WERI-Rb-1 (cell line): ENCODE measurements around the gene PPARA.
A peak's percentile ranks its signal among the peaks of the same experiment; 100 is the strongest.

ENCODE experiments used
- DNase-seq: peaks from one replicate; pipeline ENCODE4 v3.0.0-alpha.2; 2020
- H3K27ac ChIP-seq: fragments of 250-450 bp; sonication (Bioruptor Pico); 2 replicates; pipeline ENCODE4 v1.5.1; 2020; ENCODE audit warnings: mild to moderate bottlenecking, moderate library complexity
- H3K27me3 ChIP-seq: fragments of 250-450 bp; sonication (Bioruptor Pico); 2 replicates; pipeline ENCODE4 v1.5.1; 2021; ENCODE audit warnings: mild to moderate bottlenecking, low read depth, moderate library complexity; ENCODE audit not compliant: insufficient read depth, severe bottlenecking
- H3K36me3 ChIP-seq: fragments of 250-450 bp; sonication (Bioruptor Pico); 2 replicates; pipeline ENCODE4 v1.5.1; 2020; ENCODE audit warnings: mild to moderate bottlenecking, moderate library complexity
- H3K4me3 ChIP-seq: 2 replicates; pipeline ENCODE4 v1.5.1; 2011; ENCODE audit warnings: low read depth, mild to moderate bottlenecking, control low read depth, low read length
- H3K9me3 ChIP-seq: fragments of 250-450 bp; sonication (Bioruptor Pico); 2 replicates; pipeline ENCODE4 v1.5.1; 2021; ENCODE audit warnings: mild to moderate bottlenecking, moderate library complexity; ENCODE audit not compliant: severe bottlenecking
- TF ChIP-seq, protein P1 (sequence below): IDR thresholded peaks from 2 replicates; pipeline ENCODE4 v1.5.1; 2011; ENCODE audit warnings: low read depth, mild to moderate bottlenecking, control low read depth, inconsistent platforms, low read length

PPARA gene

DNA sequence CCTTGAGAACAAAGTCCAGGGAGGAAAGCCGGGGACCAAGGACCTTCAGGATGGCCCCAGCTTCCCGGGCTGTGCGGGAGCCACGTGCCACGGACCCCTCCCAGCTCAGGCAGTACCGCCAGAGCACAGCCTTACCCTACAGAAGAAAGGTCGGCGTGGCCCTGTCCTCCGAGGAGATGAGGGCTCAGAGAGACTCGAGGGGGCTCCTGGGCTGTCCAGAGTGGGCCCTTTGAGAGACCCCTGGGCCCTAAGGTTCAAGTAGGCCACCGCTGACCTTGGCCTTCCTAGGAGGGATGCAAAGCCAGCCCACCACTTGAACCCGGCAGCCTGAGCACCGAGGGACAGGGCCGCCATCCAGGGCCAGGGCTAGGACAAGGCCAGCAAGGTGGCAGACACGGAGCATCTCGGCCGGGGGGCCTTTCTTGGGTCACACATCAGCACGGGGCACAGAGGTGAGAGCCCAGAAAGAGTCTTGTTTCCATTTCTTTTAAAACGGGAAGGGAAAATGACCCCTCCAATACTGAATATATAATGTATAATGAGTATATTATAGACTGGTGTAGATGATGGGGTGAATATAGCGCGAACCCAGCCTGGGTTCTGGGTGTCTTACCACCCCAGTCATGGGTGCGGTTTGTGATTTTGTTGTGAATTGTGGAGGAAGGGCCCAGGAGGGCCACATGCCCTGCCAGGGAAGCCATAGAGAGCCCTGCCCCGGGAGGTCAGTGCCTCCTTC lies 34.4 kb upstream of the PPARA start:
- no peak overlapping the region for H3K4me3 ChIP-seq
- H3K9me3 ChIP-seq: no peaks in the 10 kb centered on the region
- no peak for DNase-seq
- H3K27me3 ChIP-seq: no peaks in the 10 kb centered on the region
- no peaks in the 10 kb centered on the region; the same call in 1 of the 2 replicates for H3K36me3 ChIP-seq
- no peak overlapping the region for H3K27ac ChIP-seq
- TF ChIP-seq, protein P1, sequence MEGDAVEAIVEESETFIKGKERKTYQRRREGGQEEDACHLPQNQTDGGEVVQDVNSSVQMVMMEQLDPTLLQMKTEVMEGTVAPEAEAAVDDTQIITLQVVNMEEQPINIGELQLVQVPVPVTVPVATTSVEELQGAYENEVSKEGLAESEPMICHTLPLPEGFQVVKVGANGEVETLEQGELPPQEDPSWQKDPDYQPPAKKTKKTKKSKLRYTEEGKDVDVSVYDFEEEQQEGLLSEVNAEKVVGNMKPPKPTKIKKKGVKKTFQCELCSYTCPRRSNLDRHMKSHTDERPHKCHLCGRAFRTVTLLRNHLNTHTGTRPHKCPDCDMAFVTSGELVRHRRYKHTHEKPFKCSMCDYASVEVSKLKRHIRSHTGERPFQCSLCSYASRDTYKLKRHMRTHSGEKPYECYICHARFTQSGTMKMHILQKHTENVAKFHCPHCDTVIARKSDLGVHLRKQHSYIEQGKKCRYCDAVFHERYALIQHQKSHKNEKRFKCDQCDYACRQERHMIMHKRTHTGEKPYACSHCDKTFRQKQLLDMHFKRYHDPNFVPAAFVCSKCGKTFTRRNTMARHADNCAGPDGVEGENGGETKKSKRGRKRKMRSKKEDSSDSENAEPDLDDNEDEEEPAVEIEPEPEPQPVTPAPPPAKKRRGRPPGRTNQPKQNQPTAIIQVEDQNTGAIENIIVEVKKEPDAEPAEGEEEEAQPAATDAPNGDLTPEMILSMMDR: no peak

GRCh38 chr22:46116491-46116958 lies 33.8 kb upstream of the PPARA start:
- TF ChIP-seq, protein P1: peak; percentile 90
- 0 out of 2 replicates have a peak overlapping the region, but pooled peaks have one; percentile 4 for H3K27ac ChIP-seq
- H3K36me3 ChIP-seq: no peaks in the 10 kb centered on the region; the same call in 1 of the 2 replicates
- no peak overlapping the region for H3K4me3 ChIP-seq
- no peaks in the 10 kb centered on the region for H3K27me3 ChIP-seq
- DNase-seq: peak; percentile 93
- no peaks in the 10 kb centered on the region for H3K9me3 ChIP-seq

GRCh38 chr22:46117206-46118199 lies 32.8 kb upstream of the PPARA start:
- no peaks in the 10 kb centered on the region for H3K27me3 ChIP-seq
- no peak overlapping the region for H3K27ac ChIP-seq
- H3K9me3 ChIP-seq: no peaks in the 10 kb centered on the region
- no peaks in the 10 kb centered on the region; the same call in 1 of the 2 replicates for H3K36me3 ChIP-seq
- H3K4me3 ChIP-seq: no peak overlapping the region
- DNase-seq: no peak
- TF ChIP-seq, protein P1: no peak

DNA sequence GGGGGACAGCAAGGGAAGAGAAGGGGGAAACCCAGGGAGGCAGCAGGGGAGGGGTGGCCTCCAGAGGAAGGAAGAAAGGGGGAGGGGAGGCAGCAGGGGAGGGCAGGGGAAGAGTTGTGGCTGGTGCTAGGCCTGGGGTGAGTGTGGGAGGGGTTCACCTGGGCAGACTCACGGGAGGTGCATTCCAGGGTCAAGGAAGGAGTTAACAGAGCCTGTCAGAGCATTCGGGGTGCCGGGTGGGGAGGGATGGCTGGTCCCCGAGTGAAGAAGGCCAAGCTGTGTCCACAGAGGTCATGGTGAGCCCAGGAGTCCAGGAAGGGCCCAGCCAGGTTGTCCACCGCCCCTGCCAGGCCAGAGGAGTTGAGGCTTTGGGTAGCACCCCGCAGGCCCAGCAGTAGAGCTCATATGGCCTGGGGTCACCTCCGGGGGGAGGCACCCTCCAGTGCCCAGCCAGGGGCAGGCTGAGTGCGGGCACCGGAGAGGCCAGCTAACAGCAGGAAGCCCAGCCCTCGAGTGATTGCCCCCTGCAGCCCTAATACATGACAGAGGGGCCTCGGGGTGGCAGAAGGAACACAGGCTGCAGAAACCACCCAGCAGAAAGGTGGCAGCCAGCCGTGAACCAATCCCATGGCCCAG lies 31.1 kb upstream of the PPARA start:
- Histone ChIP-seq H3K9me3 (no peaks in the 10 kb centered on the region), H3K27ac (no peak overlapping the region), H3K4me3 (no peak overlapping the region), H3K27me3 (no peaks in the 10 kb centered on the region), H3K36me3 (no peaks in the 10 kb centered on the region)
- TF ChIP-seq, protein P1: no peak
- DNase-seq: no peak

DNA sequence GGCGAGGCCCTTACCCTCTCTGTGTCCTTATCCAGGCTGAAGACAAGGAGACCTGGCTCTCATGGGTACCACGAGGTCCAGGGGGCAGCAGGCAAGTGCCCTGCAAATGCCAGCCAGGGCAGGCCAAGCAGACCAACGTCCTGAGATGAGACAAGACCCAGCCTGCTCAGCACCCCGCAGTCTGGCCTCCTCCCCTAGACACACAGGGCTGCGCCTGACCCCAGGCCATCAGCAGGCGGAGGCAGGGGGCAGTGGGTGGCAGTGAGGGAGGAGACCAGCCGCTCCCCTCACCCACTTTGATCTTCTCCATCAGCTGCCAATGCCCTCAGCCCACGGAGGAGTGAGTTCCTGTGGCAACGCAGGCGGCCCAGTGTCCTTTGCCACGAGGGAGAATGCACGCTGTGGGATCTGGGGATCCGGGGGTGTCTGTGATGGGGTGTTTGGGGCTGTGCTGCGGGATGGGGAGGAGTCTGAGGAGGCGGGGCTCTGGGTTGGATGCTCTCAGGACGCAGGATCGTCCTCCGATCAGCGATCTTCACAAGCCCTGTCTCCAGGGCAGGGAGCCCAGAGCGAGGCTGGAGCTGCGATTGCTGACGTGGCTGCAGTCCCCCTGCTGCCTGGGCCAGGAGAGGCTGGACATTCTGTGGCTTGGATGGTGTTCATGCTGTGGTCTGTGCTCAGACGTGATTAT lies 30.5 kb upstream of the PPARA start:
- Histone ChIP-seq H3K4me3 (no peak overlapping the region), H3K27me3 (no peaks in the 10 kb centered on the region), H3K36me3 (no peaks in the 10 kb centered on the region), H3K27ac (no peak overlapping the region), H3K9me3 (no peaks in the 10 kb centered on the region)
- TF ChIP-seq, protein P1: no peak
- no peak for DNase-seq
